HCEC 1CT (cell line): ENCODE data around the gene MILR1.
"Not testable (repeated sequence)": the region's sequence is repeated elsewhere in the genome, so short reads cannot be mapped to it uniquely, and the experiment has no call there.

Experiments
- DNase-seq: peaks from one replicate; pipeline ENCODE4 v3.0.0-alpha.2; 2017

MILR1 gene

GRCh38 chr17:64428406-64428805, 20.5 kb upstream of the MILR1 start:
- no peak for DNase-seq

DNA sequence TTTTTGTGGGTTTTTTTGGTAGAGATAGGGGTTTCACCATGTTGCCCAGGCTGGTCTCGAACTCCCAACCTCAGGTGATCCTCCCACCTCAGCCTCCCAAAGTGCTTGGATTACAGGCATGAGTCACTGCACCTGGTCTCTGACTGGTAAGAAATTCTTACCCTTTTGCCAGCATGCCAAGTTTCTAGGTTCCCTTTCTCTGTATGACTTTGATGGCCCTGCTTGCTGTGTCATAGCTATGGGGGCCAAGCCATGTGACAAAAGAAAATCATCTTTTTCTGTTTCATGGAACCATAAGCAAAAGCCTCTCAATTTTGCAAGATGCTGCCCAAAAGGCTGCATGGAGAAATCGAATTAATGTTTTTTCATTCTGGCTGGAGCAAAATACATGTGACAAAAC, 18.9 kb upstream of the MILR1 start:
- not testable (repeated sequence) for DNase-seq

DNA sequence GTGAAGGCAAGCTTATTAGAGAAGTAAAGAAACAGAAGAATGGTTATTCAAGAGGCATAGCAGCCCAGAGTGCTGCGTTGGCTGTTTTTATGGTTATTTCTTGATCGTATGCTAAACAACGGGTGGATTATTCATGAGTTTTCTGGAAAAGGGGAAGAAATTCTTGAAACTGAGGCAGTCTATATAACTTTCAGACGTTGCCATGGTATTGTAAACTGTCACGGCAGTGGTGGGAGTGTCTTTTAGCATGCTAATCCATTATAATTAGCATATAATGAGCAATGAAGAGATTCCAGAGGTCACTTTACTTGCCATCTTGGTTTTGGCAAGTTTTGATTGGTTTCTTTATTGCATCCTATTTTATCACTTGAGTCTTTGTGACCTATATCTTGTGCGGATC, 17.4 kb upstream of the MILR1 start:
- no peak for DNase-seq

- DNase-seq = no peak
Observed at GRCh38 chr17:64437944-64438525, 10.9 kb upstream of the MILR1 start.

GRCh38 chr17:64439521-64439920, 9.4 kb upstream of the MILR1 start:
- DNase-seq = not testable (repeated sequence)

GRCh38 chr17:64439956-64440355, 9.0 kb upstream of the MILR1 start:
- DNase-seq = no peak

GRCh38 chr17:64441772-64442540, 7.0 kb upstream of the MILR1 start:
- DNase-seq = no peak

GRCh38 chr17:64442541-64442971, 6.4 kb upstream of the MILR1 start:
- no peak for DNase-seq

DNA sequence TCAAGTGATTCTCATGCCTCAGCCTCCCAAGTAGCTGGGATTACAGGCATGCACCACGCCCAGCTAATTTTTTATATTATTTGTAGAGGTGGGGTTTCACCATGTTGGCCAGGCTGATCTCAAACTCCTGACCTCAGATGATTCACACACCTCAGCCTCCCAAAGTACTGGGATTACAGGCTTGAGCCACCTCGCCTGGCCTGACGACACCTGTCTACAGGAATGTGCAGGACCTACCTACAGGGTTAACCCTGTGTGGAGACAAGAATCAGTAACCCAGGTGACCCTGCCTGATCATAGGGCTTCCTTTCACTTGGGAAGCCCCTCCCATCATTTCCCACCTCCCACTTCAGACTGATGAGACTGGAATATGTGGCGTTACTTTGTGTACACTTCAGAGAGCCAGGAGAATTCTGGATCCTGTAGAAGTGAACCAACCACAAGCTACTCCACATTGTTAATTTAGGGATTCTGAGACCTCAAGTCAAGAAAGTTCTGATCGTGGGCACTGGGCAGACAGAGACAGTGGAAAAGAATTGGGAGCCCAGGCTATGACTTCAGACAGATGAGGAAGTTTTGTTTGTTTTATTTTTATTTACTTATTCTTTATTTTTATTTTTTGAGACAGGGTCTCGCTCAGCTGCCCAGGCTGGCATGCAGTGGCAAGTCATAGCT, 5.7 kb upstream of the MILR1 start:
- DNase-seq = no peak

DNA sequence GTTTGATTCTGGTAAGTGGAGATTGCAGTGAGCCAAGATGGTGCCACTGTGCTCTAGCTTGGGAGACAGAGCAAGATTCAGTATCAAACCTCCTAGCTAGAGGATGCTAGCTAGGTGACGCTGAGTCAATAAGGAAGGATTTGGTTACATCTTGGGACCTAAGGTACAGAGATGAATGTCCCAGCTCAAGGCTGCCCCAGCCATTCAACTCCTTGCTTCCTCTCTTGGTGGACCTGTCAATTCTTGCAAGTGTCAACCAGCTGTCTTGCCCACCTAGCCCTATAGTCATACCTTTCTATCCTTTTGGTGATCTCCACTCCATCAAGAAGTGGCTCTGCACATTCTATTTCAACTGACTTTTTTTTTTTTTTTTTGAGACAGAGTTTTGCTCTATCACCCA, 1.4 kb upstream of the MILR1 start:
- DNase-seq = no peak

- DNase-seq = no peak
Observed at GRCh38 chr17:64449545-64449944, 630 bp downstream of the MILR1 start.

GRCh38 chr17:64455993-64456885, 7.3 kb downstream of the MILR1 start:
- DNase-seq = no peak

DNA sequence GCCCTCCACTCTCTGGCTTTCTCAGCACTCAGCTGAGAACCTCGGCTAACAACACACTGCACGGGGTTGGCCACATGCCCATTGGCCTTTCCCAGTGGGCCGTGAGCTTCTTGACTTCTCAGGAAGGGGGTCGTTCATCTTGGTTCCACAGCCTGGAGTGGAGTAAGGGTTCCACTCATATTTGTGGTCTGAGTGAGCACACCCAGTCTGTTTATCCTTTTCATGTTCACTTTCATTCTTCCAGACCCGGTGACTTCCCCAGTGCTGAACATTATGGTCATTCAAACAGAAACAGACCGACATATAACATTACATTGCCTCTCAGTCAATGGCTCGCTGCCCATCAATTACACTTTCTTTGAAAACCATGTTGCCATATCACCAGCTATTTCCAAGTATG, 8.2 kb downstream of the MILR1 start:
- no peak for DNase-seq

- no peak for DNase-seq
Observed at GRCh38 chr17:64458756-64459155, 9.8 kb downstream of the MILR1 start.

- DNase-seq = peak; percentile 60
Observed at GRCh38 chr17:64459284-64459747, 10.4 kb downstream of the MILR1 start.

DNA sequence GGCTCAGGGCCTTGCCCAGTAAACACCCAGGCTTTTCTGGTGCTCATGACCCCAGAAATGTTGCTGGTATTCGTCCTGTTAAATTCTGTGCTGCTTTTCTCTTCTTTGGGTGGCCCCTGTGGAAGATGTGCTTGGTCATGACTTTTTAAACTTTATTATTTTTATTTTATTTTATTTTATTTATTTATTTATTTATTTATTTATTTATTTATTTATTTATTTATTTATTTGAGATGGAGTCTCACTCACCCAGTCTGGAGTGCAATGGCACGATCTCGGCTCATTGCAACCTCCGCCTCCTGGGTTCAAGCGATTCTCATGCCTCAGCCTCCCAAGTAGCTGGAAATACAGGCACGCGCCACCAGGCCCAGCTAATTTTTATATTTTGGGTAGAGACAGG, 10.9 kb downstream of the MILR1 start:
- DNase-seq = not testable (repeated sequence)

GRCh38 chr17:64460955-64461354, 12.0 kb downstream of the MILR1 start:
- no peak for DNase-seq

- no peak for DNase-seq
Observed at GRCh38 chr17:64461788-64462187, 12.9 kb downstream of the MILR1 start.

DNA sequence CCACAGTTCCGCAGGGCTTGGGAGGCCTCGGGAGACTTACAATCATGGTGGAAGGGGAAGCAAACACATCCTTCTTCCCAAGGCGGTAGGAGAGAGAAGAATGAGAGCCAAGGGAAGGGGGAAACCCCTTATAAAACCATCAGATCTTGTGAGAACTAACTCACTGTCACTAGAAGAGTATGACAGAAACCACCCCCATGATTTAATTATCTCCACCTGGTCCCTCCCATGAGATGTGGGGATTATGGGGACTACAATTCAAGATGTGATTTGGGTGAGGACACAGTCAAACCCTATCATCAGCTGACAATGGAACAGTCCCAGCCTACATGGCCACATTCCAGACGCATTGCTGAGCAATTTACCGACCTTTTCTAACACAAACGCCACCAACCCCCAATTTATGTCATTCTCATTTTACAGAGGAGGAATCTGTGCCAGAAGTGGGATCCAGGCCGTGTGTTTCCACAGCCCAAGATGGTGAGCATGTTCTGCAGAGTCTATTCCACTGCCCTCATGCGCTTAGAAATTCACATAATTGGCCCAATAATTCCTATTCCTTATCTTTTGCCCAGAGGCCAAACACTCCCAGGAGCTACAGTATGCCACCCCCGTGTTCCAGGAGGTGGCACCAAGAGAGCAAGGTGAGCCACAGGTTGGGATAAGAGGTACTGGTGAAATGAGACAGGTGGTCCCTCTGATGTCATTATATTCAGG, 17.3 kb downstream of the MILR1 start:
- DNase-seq = no peak

GRCh38 chr17:64466834-64467233, 17.9 kb downstream of the MILR1 start:
- DNase-seq = not testable (repeated sequence)

DNA sequence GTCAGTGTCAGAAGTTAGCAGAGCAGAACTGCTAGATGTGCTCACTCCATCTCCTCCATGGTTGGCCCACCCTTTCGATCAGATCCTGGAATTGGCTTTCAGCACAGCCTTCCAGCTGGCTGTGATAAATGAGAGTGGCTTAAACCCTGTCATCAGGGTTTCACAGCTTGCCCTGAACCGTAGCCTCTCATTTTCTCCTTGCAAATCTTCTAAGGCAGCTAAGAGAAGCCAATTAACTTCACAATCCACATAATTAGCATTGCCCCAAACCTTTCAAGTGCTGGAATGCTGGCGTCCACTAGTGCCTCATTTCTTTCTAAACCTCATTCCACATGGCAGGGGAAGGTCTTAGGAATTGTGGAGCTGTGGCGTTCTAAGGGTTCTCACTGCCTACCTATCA, 21.7 kb downstream of the MILR1 start:
- no peak for DNase-seq

DNA sequence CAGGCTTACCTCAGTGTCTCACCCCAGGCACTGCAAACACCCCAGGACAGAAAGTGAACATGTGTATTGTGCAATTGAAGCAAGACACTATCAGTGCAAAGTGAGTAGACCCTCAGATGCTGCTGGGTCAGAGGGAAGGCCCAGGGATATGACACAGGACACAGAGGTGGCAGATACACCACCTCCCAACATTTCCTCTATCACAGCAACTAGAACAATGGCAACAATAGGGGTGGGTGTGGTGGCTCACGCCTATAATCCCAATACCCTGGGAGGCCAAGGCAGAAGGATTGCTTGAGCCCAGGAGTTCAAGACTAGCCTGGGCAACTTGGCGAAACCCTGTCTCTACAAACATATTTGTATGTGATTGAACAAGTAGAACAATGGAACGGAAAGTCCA, 22.5 kb downstream of the MILR1 start:
- DNase-seq = no peak
